ENCODE results near the gene PDCD4.

Gene PDCD4

GRCh38 chr10:110871298-110872084, at the start of gene PDCD4:
TSS of gene PDCD4 (plus strand) at chr10:110871928. CDS start at chr10:110876028, 4,100 bp downstream.
- peak; percentile 95 for DNase-seq

- no peak for DNase-seq
These were observed 49.6 kb upstream of the PDCD4 start for GRCh38 chr10:110822035-110822711.

- DNase-seq = no peak
These were observed 48.9 kb upstream of the PDCD4 start for GRCh38 chr10:110822712-110823311.

- DNase-seq = no peak
These were observed 47.6 kb upstream of the PDCD4 start for GRCh38 chr10:110824152-110824441.

GRCh38 chr10:110824660-110825059, 47.1 kb upstream of the PDCD4 start:
- no peak for DNase-seq

- DNase-seq = no peak
These were observed 46.2 kb upstream of the PDCD4 start for GRCh38 chr10:110825508-110825907.

GRCh38 chr10:110827410-110827809, 44.3 kb upstream of the PDCD4 start:
- DNase-seq = no peak

- no peak for DNase-seq
These were observed 43.9 kb upstream of the PDCD4 start for GRCh38 chr10:110827875-110828274.

GRCh38 chr10:110828525-110828924, 43.2 kb upstream of the PDCD4 start:
- DNase-seq = no peak

- DNase-seq = no peak
These were observed 41.9 kb upstream of the PDCD4 start for GRCh38 chr10:110829721-110830410.

GRCh38 chr10:110833234-110833940, 38.3 kb upstream of the PDCD4 start:
- no peak for DNase-seq

- no peak for DNase-seq
These were observed 37.6 kb upstream of the PDCD4 start for GRCh38 chr10:110833941-110834628.

GRCh38 chr10:110834629-110835301, 37.0 kb upstream of the PDCD4 start:
- peak; percentile 85 for DNase-seq

GRCh38 chr10:110835841-110836240, 35.9 kb upstream of the PDCD4 start:
- DNase-seq = no peak

GRCh38 chr10:110836706-110837105, 35.0 kb upstream of the PDCD4 start:
- no peak for DNase-seq

- no peak for DNase-seq
These were observed 34.1 kb upstream of the PDCD4 start for GRCh38 chr10:110837418-110838171.

GRCh38 chr10:110840225-110840922, 31.4 kb upstream of the PDCD4 start:
- no peak for DNase-seq

- no peak for DNase-seq
These were observed 30.8 kb upstream of the PDCD4 start for GRCh38 chr10:110840923-110841428.

GRCh38 chr10:110841767-110842267, 29.9 kb upstream of the PDCD4 start:
- no peak for DNase-seq
